Heart left ventricle (tissue), 13 donors: Measurements from ENCODE around the gene CTRB1.
"Not testable (repeated sequence)": the region's sequence is repeated elsewhere in the genome, so short reads cannot be mapped to it uniquely, and the experiment has no call there.

Source experiments
- CTCF ChIP-seq, 12 donors: fragments of 200-600 bp; sonication (generic) in 4 of 12; IDR thresholded peaks; one replicate each; pipeline versions ENCODE4 v1.5.0 to v1.8.0; 2018 to 2022; ENCODE audit warnings: antibody characterized with exemption in 12 of 12, mild to moderate bottlenecking in 5 of 12
- POLR2A ChIP-seq, 2 donors: fragments of 450-650 bp; IDR thresholded peaks; one replicate each; pipeline ENCODE4 v1.6.1; 2017; ENCODE audit warnings: antibody characterized with exemption in 2 of 2, mild to moderate bottlenecking in 2 of 2, moderate library complexity in 2 of 2
- donor health status: ischemic (EF 13 %, LVEDD 7.1; RV severe dilation, severe dysfunction).
- donor health status: DM: no; HTN: yes; CAD: no.
- donor health status: DM: no; HTN: no; CAD: no.
- donor health status: ischemic (EF 25% LVEDD 6.9; RV normal size, moderate dysfunction).
- donor health status: ischemic (EF 25% LVEDD 5.7; RV mildly dilated, moderate dysfunction).
- donor health status: ischemic (EF 35%, LVEDD 5.7; RV mildly dilated, moderate dysfunction).
- donor health status: nonischemic (EF 11% LVEDD 7.7; RV severe dilation, severe dysfunction).
- donor health status: DM: yes; HTN: yes; CAD: no.
- donor health status: PGD.
- donor health status: ischemic (EF 29% LVEDD 5.4; RV normal size, mild dysfunction).
- donor health status: nonischemic (EF 23%, LVEDD 6.1; RV moderate dilation, normal function).

DNA sequence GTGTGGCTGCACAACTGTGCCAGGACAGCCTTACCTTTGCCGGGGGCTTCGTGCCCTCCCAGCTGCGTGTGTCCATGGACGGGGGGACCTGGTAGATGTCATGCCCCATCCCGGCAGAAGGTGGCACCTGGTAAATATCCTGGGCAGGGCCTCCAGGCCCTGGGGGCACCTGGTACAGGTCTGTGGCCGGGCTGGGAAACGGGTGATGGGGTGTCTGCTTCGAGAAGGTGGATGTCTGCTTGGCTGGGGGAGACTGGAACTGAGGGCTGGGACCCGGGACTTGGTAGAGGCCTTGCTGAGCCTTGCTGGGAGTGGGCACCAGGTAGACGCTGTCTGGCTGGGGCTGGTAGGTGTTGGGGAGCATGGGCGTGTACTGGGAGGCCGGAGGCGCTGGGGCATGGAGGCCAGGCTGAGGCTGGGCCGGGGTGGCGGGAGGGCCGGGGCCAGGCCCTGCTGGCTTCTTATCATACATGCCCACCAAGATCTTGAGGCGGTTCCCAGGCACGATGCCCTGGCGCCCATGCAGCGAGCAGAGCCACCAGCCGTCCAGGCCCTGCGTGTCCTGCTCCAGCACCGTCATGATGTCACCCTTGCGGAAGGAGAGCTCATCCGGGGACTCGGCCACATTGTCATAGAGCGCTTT is 23.8 kb downstream of the CTRB1 start:
- not testable (repeated sequence) for TF ChIP-seq CTCF, POLR2A (IDR thresholded peaks at IDR 0.05)
